Esophagus squamous epithelium (tissue), 5 donors: ENCODE measurements around the gene ULK4. TPM values are rescaled to one million over a fixed set of nuclear protein-coding genes. Genes with fewer than 3 reads are reported as not detected.

ENCODE experiments used
- DNase-seq: peaks from one replicate; lab custom pipeline; 2025; lab: John Stamatoyannopoulos, UW
- H3K27ac ChIP-seq, 4 donors: fragments of 200-600 bp; sonication (generic); one replicate each; pipeline ENCODE4 v1.5.1; 2016 to 2019; ENCODE audit warnings: mild to moderate bottlenecking in 1 of 4
- H3K27me3 ChIP-seq, 4 donors: fragments of 200-600 bp; sonication (generic); 1 replicate in 3 of 4; 2 replicates in 1 of 4; pipeline versions ENCODE4 v1.5.1 to v1.6.0; 2017 to 2021; ENCODE audit warnings: antibody characterized with exemption in 1 of 4
- H3K36me3 ChIP-seq, 3 donors: fragments of 200-600 bp; sonication (generic); one replicate each; pipeline ENCODE4 v1.5.1; 2016 to 2019
- H3K4me1 ChIP-seq, 3 donors: fragments of 200-600 bp; sonication (generic); one replicate each; pipeline ENCODE4 v1.5.1; 2017 to 2019
- H3K4me3 ChIP-seq, 4 donors: fragments of 200-600 bp; sonication (generic); 1 replicate in 3 of 4; 2 replicates in 1 of 4; pipeline ENCODE4 v1.5.1; 2016 to 2019; ENCODE audit warnings: mild to moderate bottlenecking in 2 of 4, moderate library complexity in 1 of 4
- H3K9me3 ChIP-seq, 3 donors: fragments of 200-600 bp; sonication (generic); one replicate each; pipeline ENCODE4 v1.5.1; 2016 to 2019
- CTCF ChIP-seq, 6 experiments: fragments of 450-650 bp in 4 of 6; fragments of 200-600 bp in 2 of 6; sonication (generic) in 2 of 6; IDR thresholded peaks; one replicate each; pipeline ENCODE4 v1.5.1; 2016 to 2019; ENCODE audit warnings: antibody characterized with exemption in 6 of 6, mild to moderate bottlenecking in 4 of 6, moderate library complexity in 4 of 6
- POLR2A ChIP-seq, 4 donors: fragments of 450-650 bp; IDR thresholded peaks; one replicate each; pipeline ENCODE4 v1.6.1; 2017; ENCODE audit warnings: antibody characterized with exemption in 4 of 4, mild to moderate bottlenecking in 4 of 4, moderate library complexity in 3 of 4
- WGBS, 2 donors: methylation state at CpG; one replicate each; pipeline ENCODE4 v1.1.5; 2018; 5-methylcytosine and 5-hydroxymethylcytosine counted together
- intact Hi-C: fragments of 100-400 bp; cut with DNase I; formaldehyde crosslinking; loops from one replicate; pipeline ENCODE4 v1.15.0; 2022
- total RNA-seq, 4 donors: library from RNA; depleted of rRNA; stranded (reverse); fragments of >200 nt; gene quantifications; one replicate each; pipeline ENCODE4 v1.1.0, GENCODE V29; 2016
- donor health status: DM: yes; HTN: yes; CAD: no.

The ULK4 gene
- total RNA-seq, 4 donors from 2014 or later: 2.2 to 11.4 (median 7.9) TPM

DNA sequence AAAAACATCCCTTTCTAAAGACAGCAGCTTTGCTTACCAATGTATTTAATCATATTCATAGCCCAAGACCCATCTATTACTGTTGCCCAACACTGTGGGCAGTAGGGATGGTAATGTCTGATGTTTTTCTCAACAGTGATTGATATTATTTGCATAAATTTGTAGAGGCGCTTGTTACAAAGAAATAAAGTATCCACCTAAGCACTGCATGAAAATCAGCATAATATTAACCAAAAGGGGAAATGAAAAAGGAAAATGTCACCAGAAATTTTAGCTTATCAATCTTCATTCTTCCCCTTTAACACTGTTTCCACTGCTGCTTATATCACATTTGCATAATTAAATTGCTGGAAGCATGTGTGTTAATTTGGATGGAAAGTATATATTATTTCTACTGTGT lies 622.1 kb downstream of the ULK4 start:
- WGBS, 2 donors: 89 to 95% methylated on average over 1 of the region's 1 CpG
- H3K27me3 ChIP-seq: no peaks in the 10 kb centered on the region
- DNase-seq: no peak
- no peaks in the 10 kb centered on the region for H3K9me3 ChIP-seq
- intact Hi-C loops: no loop called here
- H3K27ac ChIP-seq: no peak overlapping the region
- TF ChIP-seq POLR2A (IDR thresholded peaks at IDR 0.05): no peak
- no peak for TF ChIP-seq CTCF (IDR thresholded peaks at IDR 0.05)
- no peaks in the 10 kb centered on the region for H3K36me3 ChIP-seq
- H3K4me3 ChIP-seq: no peak overlapping the region
- no peaks in the 10 kb centered on the region for H3K4me1 ChIP-seq

GRCh38 chr3:41338276-41338675 lies 623.6 kb downstream of the ULK4 start:
- H3K27me3 ChIP-seq: no peaks in the 10 kb centered on the region
- H3K9me3 ChIP-seq: no peaks in the 10 kb centered on the region
- intact Hi-C loops: no loop called here
- H3K4me1 ChIP-seq: no peaks in the 10 kb centered on the region
- no peak overlapping the region for H3K4me3 ChIP-seq
- no peak for TF ChIP-seq POLR2A (IDR thresholded peaks at IDR 0.05)
- no peak for TF ChIP-seq CTCF (IDR thresholded peaks at IDR 0.05)
- 83% methylated on average over 1 of the region's 1 CpG for WGBS, 2 donors
- no peak overlapping the region for H3K27ac ChIP-seq
- DNase-seq: no peak
- H3K36me3 ChIP-seq: no peaks in the 10 kb centered on the region

GRCh38 chr3:41334426-41334825 lies 627.5 kb downstream of the ULK4 start:
- no peak for DNase-seq
- Histone ChIP-seq H3K9me3 (no peaks in the 10 kb centered on the region), H3K27me3 (no peaks in the 10 kb centered on the region), H3K36me3 (no peaks in the 10 kb centered on the region), H3K4me1 (peaks cover 0 to 11% (median 0%) of the 10 kb centered on the region in 3 donors), H3K4me3 (no peak overlapping the region), H3K27ac (no peak overlapping the region)
- WGBS, 2 donors: 100% methylated on average over 2 of the region's 2 CpGs; no CpG with 5 or more reads in 1 of the 2 donors
- no peak for TF ChIP-seq POLR2A (IDR thresholded peaks at IDR 0.05)
- no peak for TF ChIP-seq CTCF (IDR thresholded peaks at IDR 0.05)
- intact Hi-C loops: no loop called here

DNA sequence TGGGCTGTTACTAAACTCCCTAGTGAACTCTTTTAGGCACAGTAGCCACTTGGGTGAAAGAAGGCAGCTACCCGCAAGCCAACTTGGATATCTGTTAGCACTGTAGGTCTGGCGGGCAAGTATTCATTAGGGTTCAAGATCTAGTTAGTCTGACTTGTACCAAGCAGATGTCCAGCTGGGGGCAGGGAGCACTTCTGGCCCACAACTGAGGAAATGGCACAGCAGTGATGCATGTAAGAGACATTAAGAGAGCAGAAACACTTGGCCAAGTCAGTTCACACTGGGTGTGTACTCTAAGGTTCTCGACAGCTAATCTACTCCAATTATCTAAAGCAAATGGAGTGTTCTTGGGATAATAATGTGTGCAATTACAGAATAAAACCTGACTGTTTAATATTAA lies 630.9 kb downstream of the ULK4 start:
- H3K27ac ChIP-seq: no peak overlapping the region
- no peak for TF ChIP-seq POLR2A (IDR thresholded peaks at IDR 0.05)
- no peak for TF ChIP-seq CTCF (IDR thresholded peaks at IDR 0.05)
- no peaks in the 10 kb centered on the region for H3K9me3 ChIP-seq
- no peaks in the 10 kb centered on the region for H3K27me3 ChIP-seq
- peaks cover 0 to 42% (median 7%) of the 10 kb centered on the region in 3 donors for H3K4me1 ChIP-seq
- H3K4me3 ChIP-seq: no peak overlapping the region
- DNase-seq: no peak
- H3K36me3 ChIP-seq: no peaks in the 10 kb centered on the region
- WGBS, 2 donors: 81 to 90% methylated on average over 2 to 3 of the region's 3 CpGs
- intact Hi-C loops: no loop called here

- Histone ChIP-seq H3K27me3 (no peaks in the 10 kb centered on the region), H3K27ac (no peak overlapping the region), H3K9me3 (no peaks in the 10 kb centered on the region), H3K36me3 (no peaks in the 10 kb centered on the region), H3K4me3 (no peak overlapping the region), H3K4me1 (peaks cover 0 to 44% (median 7%) of the 10 kb centered on the region in 3 donors)
- TF ChIP-seq CTCF (IDR thresholded peaks at IDR 0.05): no peak
- TF ChIP-seq POLR2A (IDR thresholded peaks at IDR 0.05): no peak
- no peak for DNase-seq
- intact Hi-C loops: no loop called here
- WGBS, 2 donors: 43 to 100% methylated on average over 1 of the region's 1 CpG
These were observed 631.4 kb downstream of the ULK4 start for GRCh38 chr3:41330465-41330864.
